Ovary (tissue), 3 donors: Measurements from ENCODE around the gene GALE.

ENCODE experiments used
- CTCF ChIP-seq, 3 donors: fragments of 450-650 bp in 2 of 3; fragments of 200-600 bp in 1 of 3; IDR thresholded peaks; one replicate each; pipeline versions ENCODE4 v1.5.1 to v1.8.0; 2016 to 2022; ENCODE audit warnings: antibody characterized with exemption in 3 of 3, mild to moderate bottlenecking in 1 of 3
- POLR2A ChIP-seq: fragments of 450-650 bp; IDR thresholded peaks from one replicate; pipeline ENCODE4 v1.6.1; 2017; ENCODE audit warnings: antibody characterized with exemption, mild to moderate bottlenecking, moderate library complexity
- donor health status: DM: no; HTN: no; CAD: no.

DNA sequence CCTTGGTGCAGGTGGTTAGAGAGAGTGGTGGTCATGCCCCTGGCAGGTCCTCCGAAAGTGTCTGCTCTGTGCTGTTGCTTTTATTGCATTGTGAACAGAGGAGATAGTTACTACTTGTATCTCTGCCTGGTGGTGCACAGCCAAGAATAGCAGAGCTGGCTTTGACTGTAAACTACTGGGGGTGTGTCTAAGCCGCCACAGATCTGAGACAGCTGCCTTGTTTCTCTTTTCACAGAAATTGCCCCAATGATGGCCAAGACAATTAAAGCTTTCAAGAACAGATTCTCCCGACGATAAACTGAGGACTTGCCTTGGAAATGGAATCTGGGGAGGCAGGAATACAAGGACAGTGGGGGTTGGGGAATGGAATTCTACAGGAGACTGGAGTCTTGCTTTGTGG is 41.3 kb downstream of the GALE start:
- TF ChIP-seq CTCF (IDR thresholded peaks at IDR 0.05): no peak
- no peak for TF ChIP-seq POLR2A
